ENCODE data around the gene MARCKS. TPM values are rescaled to one million over a fixed set of nuclear protein-coding genes. Genes with fewer than 3 reads are reported as not detected.

MARCKS gene, protein sequence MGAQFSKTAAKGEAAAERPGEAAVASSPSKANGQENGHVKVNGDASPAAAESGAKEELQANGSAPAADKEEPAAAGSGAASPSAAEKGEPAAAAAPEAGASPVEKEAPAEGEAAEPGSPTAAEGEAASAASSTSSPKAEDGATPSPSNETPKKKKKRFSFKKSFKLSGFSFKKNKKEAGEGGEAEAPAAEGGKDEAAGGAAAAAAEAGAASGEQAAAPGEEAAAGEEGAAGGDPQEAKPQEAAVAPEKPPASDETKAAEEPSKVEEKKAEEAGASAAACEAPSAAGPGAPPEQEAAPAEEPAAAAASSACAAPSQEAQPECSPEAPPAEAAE
- 218 and 247 TPM in 2 replicates for total RNA-seq

DNA sequence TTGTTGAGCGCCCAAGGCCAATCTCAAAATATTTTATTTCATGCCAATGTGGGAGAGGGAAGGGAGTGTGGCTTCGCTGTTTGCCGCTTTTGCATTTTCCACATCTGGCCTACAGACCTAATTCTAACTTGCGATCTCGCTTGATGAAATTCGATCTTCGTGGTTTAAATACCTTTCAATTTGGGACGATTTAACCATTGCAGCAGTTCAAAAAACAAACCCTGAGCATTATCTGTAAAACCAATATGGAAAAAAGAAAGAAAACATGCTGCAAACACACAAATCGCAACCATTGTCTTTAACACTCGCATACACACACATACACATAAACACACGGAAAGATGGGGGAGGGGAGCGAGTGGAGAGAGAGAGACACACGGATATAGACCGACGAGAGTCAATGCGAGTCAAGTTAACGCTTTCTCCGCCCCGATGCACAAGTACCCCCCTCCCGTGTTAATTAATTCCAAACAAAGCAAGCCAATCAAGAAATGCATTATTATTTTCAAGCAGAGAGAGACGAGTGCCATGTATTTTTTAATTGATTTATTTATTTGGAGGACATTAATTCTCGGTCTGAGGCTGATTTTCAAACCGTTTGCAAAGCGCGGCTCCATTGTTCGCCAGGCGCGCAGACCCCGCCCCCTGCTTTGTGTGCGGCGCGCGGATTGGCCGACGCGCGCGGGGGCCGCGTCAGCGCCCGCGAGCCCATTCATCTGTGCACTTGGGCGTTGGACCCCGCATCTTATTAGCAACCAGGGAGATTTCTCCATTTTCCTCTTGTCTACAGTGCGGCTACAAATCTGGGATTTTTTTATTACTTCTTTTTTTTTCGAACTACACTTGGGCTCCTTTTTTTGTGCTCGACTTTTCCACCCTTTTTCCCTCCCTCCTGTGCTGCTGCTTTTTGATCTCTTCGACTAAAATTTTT is at the start of gene MARCKS:
Gene MARCKS (plus strand): TSS at position 721 of the 931 bp plus-strand sequence. CDS start 401 bp downstream, outside the sequence.
- peak; percentile 91 to 96 for DNase-seq (ENCODE audit: low read depth in 2 of 2)

DNA sequence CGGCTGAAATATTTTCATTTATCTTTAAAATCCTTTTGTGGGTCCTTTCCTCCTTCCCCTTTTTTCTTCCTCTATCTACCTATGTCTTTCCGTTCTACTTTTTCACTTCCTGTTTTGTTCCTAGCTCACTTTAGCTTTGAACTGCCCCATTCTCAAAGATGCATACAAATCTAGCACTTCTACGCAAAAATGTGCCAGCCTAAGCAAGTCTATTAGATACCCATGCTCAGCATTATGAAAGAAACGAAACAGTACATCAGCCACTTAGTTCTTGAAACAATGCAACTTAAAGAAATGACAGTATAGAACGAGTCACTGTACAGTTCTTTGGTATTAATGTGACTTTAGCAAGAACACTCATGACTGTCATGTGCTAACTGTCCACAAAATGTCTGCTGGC is 47.3 kb upstream of the MARCKS start:
- DNase-seq (ENCODE audit: low read depth in 2 of 2), result no peak

DNA sequence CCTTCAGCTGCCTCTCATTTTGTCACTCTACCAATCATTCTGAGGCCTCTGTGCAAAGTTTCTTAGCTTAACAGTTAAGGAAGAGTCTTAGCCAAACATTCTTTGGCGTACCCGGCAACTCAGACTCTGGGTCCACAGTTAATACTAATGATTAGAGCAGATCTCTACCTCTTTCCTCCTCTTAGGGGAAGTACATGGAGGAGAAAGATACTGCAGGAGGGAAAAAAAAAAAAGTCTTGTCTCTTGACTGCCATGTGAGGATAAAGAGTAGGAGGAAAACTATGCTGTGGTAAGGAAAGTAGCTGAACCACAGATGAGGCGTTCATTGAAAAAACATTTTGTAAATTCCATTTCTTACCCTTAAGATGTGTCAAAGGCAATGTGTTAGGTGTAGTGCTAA is 44.0 kb upstream of the MARCKS start:
- no peak for DNase-seq (ENCODE audit: low read depth in 2 of 2)

DNA sequence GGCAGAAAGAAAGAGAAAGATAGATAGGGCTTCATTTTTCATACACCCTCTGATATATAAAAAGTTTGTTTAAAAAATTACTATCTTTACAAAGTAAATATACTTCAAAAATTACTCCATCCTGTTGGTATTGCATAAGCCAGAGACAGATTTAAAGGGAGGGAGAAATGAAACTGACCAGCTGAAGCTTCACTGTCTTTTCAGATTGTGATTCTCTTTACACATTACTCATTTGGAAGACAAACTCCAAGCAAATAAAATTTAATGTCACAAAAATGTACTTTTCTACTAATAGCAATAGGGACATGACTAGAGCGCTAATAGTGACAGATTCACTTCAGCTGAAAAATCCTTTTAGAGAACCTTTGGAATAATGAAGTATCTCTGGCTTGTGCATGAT is 38.6 kb upstream of the MARCKS start:
- no peak for DNase-seq (ENCODE audit: low read depth in 2 of 2)

DNA sequence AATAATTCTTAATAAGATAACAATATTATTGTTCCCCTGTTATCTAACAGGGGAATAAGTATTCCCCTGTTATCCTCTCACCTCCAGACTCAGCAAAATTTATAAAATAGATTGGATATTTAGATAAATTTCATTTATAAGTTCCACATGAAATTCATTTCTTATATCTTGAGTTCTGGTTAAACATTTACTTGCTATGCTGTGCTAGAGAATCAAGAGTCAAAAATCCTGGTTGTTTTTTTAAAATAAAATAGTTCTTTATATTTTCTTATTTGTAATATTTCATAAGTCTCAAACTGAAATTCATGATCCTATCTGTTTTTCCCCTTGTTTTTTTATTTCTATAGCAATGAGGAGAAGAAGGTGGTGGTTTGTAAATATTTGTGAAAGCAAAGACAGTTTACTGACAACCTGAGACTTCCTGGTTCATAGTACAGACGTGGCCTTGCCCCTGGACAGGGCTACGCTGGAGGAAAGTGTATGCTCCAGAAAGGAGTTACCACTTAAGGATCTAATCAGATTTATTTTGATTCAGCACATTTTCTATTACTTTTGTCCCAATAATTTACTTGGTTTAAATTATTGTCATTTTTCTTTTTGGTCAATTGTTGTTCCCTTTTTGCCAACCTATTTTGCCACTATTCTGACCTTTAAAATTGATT is 37.8 kb upstream of the MARCKS start:
- DNase-seq (ENCODE audit: low read depth in 2 of 2), result no peak

DNA sequence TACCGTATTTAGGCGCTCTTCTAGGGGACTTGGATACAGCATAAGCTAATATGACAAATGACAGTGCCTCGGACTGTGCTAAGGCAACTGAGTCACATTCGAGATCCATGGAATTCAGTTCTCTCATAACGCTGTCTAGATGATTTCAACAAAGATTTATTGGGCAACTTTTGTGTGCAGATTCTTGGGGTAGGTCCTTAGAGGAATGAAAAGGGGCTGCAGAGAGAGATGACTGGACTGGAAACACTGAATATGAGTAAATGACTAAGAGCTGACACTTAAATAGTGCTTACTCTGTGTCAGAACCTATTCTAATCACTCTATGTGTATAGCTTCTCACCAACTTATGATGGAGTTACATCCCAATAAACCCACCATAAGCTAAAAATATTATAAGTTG is 36.4 kb upstream of the MARCKS start:
- no peak for DNase-seq (ENCODE audit: low read depth in 2 of 2)

DNA sequence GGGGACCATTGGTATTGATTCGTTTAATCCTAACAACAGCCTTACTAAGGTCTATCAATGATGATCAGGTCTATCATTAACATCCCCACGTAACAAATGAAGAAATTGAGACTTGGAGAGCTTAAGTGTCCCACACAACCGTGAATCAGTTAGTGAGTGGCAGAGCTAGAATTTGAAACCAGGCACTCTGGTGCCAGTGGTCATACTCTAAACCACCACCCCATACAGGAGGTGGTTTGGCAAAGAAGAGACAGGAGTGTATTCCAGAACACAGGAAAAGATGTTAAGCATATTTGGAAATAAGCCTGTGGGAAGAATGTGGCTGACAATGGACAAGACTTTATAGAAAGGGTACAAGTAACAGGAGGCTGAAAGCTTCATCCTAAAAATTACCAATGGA is 35.7 kb upstream of the MARCKS start:
- DNase-seq (ENCODE audit: low read depth in 2 of 2), result no peak

DNA sequence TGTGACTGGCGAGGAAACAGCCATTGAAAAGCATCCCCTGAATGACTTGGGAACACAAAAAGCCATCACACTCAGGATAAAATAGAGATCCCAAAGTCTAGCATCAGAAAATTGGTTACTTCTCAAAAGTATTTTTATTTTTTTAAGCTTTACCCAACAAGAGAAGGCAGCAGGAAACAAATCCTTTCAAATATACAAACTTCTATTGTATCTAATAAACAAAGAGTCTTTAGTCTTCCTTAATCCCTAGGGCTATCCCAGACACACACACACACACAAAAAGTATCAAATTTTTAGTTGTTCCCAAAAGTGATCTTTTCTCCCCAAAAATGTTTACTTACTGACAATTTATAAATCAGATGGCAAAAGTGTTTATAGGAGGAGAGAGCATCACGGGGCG is 33.2 kb upstream of the MARCKS start:
- no peak for DNase-seq (ENCODE audit: low read depth in 2 of 2)

DNA sequence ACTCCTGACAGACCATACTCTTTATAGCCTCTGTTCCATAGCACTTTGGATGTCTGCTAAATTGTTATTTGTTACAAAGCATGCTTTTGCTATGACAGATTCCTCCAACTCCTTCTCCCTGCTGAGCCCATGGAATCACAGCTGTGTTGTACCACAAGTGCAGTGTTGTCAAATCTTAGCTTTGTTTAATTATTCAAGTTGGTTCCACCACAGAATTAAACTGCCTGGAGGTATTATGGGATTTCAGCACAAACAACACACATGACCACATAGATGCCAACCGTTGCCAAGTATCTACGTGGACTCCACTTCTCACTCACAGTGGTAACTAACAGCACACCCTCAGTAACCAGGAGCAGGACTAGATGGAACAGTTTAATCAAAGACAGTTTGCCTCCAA is 32.7 kb upstream of the MARCKS start:
- no peak for DNase-seq (ENCODE audit: low read depth in 2 of 2)

DNA sequence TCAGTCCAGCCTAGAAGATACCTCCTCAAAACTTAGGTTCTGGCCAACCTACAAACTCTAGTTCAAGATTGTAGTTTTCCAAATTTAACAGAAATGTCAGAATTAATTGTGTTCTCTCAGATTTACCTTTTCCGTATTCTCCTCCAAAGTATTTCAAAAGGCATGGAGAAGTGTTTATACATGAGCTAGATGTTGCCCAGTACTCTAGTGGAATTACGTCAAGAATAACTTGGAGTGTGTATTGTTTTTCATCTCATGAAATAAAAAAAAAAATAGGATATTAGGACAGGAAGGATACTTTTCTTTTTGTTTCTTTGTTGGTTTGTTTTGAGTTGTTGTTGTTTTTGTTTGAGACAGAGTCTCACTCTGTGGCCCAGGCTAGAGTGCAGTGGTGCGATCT is 32.3 kb upstream of the MARCKS start:
- no peak for DNase-seq (ENCODE audit: low read depth in 2 of 2)

DNA sequence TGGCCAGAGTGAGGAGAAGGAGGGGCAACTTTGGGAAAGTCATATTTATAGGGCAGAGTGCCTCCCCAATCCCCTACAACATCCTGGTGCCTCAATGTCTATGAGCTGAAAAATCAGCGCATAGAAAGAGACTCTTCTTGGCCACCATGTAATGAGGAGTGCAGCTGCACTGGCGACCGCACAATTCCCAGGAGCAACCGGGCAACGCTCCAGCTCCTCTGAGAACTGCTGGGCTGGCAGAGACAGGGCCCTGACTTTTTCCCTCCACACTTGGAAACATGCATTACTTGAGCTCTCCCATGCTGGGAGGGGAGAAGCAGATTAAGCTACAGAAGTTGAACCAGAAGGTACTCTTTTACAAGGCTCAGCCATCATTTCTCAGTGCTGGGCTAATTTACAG is 31.4 kb upstream of the MARCKS start:
- no peak for DNase-seq (ENCODE audit: low read depth in 2 of 2)

DNA sequence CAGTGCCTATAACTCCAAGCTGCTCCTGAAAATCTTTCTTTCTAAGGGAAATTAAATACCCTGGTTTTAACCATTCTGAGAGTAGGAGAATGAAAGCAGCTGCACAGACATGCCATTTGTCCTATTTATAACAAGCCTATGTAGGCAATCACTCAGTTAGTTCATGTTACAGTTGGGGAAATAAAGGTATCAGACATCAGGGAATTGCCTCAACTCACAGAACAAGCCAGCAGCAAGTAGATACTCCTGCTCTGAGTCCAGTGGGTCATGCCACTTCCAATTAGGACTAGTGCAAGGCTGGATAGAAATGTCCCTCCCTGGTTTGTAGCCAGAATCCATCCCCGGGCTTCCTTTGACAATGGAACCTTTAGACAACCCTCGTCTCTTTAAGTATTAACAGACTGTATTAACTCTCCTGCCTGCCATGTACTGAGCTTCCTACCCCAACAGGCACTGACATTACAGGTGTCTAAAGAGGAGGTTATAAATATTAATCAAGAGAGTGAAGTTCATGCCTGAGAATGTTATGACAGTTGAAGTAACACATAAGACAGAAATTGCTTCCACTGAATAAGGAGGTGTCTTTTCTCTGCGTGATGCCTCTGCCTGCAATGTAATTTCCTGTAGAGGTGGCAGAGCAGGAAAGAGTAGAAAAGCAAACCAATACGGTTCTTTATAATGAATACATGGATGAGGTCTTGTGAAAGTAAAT is 28.0 kb upstream of the MARCKS start:
- DNase-seq (ENCODE audit: low read depth in 2 of 2), result no peak

DNA sequence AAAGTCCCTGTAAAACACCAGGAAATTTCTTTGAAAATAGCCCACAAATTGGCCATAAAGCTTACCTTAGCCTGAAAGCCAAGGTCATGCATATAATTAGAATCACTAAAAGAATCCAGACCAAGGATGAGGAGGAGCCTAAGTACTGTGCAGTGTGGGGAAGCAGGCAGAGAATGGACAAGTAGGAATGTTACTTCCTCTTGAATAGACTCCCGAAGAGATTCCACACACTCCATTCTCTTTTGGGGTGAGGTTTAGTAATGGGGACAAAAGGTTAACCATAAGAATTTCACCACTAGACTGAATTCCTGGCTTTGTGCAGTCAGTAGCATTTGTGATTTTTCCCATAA is 27.5 kb upstream of the MARCKS start:
- DNase-seq (ENCODE audit: low read depth in 2 of 2), result no peak

DNA sequence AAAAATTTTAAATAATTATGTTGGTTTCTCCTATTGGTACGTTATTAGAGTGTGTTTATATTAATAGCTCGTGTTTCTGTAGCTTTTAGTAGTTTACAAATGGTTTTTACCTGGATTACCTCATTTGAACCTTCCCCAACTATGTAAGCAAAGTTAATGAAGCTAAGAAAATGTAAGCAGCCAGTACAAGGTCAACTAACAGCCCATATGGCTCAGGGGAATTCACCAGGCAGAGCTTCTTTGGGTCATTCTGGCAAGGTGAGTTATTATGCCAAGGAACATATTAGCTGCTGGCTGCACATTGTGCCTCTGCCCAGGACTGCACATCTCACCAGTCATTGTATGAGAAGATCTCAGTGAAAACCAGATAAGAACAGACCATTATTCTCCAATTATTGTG is 27.0 kb upstream of the MARCKS start:
- no peak for DNase-seq (ENCODE audit: low read depth in 2 of 2)

DNA sequence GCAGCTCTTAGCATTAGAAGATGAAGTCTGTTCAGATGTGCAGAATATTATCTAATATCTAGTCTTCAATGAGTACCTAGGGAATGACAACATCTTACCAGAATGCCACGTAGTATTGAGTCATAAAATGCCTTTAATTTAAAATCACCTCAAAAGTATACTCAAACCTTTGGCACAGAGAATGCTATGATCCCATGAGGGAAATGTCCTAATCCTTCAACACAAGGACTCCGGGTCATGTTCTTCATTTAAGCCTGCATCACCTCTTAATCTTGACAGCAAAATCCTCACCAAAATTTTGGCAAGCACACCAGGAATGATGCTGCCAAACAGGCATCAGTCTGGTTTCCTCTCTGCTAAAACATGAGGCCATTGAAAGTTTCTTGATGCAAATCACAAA is 23.6 kb upstream of the MARCKS start:
- no peak for DNase-seq (ENCODE audit: low read depth in 2 of 2)

DNA sequence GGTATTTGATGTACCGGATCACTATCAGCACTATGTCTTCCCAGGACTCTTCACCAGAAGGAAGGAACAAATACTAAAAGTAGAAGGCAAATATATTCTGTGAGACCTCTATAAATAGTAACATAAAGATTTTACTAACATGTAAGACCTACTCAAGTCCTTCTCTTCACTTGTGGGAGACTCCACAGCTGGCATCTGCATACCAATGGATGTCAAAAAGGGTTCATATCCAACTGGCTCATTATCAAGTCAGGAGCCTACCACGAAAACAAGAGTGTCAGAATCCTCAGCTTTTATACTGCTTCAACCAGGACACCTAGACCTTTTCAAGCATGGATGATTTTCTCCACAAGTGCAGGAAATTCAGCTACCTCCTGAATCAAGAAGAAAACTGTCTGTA is 20.0 kb upstream of the MARCKS start:
- no peak for DNase-seq (ENCODE audit: low read depth in 2 of 2)

DNA sequence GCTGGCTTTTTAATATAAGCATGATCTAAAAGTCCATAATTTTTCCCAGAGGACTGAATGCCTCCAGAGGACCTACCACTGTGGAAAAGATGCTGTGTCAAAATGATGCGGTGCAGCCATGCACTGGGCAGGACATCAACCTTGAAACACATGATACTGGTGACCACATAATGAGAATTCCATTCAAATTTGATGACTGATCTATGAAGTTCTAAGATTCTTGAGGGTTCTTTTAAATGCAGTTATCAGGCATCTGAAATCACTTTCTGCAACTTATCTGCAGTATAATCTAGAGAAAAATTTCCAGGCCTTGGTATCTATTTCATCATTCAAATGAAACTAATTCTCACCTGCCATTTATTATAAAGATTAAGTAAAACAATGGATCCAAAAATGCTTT is 15.0 kb upstream of the MARCKS start:
- DNase-seq (ENCODE audit: low read depth in 2 of 2), result no peak

DNA sequence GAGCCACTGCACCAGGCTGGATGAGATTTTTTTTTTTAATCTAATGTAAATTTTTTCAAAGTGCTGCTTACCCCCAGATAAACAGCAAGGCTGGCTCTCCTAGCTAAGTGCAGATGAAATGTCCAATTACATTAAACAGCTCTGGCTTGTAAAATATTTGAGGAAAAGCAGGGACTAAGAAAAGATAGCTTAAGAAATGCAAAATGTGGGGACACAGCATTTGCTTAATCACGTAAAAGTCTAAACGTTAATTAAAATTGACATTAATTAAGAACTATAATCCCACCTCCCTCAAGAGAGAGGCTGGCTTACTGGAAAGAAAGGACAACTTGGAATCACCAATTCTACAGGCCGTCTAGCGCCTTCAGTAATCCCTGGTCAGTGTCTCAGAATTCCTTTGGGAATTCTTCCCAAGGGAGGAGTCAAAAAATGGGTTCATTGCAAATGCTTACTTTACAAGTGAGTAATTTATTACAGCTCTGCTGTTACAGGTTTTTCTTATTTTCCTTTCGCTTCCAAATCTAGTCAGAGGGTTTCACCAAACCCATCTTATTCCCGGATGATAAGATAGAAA is 13.6 kb upstream of the MARCKS start:
- no peak for DNase-seq (ENCODE audit: low read depth in 2 of 2)

DNA sequence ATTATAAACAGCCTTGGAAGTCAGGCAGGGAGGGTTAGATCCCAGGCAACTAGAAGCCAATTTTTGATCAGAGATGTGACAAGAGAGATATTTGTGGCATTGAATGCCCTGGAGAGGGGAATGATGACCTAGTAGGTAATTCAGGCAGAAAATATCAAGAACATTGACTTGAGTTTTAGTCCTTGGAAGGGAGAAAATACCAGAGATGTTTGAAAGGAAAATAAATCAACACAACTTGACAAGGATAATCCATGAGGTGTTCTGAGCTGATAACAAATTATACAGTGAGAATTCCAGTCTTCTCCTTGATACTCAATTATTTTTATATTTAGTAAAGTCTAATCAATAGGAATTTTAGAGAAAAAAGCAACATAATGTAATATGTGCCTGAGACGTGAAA is 10.6 kb upstream of the MARCKS start:
- DNase-seq (ENCODE audit: low read depth in 2 of 2), result no peak

DNA sequence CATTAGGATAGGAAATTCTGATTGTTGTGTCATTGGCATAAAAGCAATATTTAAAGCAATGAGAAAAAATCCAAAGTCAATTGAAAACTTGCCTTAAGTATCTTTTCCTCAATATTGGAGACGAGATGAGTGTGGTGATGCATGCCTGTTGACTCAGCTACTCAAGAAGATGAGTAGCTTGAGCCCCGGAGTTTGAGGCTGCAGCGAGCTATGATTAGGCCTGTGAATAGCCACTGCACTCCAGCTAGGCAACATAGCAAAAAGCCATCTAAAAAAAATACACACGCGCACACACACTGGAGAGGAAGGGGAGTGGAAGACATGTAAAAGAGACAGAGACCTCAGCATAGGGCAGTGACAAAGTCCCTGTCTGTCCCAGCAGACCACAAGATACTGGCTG is 9.7 kb upstream of the MARCKS start:
- DNase-seq (ENCODE audit: low read depth in 2 of 2), result no peak

DNA sequence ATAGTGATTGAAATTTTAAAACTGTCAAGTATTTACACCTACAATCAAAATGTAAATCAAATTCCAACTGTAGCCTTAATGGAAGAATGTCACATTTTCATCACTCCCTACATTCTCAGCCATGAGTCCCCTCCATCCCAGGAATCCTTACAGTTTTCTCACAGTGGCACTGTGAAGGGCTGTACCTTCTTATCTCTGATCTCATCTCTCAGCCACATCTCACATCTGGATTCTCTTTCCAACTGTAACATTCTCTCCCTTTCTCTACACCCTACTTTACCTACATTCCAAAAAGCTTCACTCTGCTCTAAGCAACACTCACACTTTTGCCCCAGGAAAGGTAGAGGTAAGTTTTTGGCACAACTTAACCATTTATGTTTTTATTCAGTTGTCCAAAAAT is 8.9 kb upstream of the MARCKS start:
- no peak for DNase-seq (ENCODE audit: low read depth in 2 of 2)
